Hematopoietic multipotent progenitor cell treated with erythropoietin and hydrocortisone succinate and interleukin-3 and kit ligand, for 17 days (in vitro differentiated cells): Measurements from ENCODE around the gene CNTN4.

Source experiments
- DNase-seq: peaks from one replicate; pipeline ENCODE4 v3.0.0-alpha.2; 2015; ENCODE audit warnings: low spot score

CNTN4 gene

DNA sequence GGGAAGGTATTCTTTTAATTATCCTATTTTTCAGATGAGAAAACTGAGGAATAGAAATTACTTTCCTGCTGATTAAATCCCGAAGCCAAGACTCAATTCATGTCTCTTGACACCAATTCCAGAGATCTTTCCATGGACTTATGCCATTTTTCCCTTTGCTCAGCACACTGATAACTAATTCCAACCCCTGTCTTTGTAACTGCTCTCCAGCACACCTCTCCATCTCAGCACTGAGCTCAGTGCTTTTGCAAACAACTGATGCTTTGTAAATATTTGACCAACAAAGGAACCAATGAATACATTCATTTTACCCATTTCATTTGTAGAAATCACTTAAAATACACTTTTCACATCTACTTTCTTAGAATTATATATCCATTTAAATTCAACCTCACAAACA, 762.5 kb downstream of the CNTN4 start:
- no peak for DNase-seq

DNA sequence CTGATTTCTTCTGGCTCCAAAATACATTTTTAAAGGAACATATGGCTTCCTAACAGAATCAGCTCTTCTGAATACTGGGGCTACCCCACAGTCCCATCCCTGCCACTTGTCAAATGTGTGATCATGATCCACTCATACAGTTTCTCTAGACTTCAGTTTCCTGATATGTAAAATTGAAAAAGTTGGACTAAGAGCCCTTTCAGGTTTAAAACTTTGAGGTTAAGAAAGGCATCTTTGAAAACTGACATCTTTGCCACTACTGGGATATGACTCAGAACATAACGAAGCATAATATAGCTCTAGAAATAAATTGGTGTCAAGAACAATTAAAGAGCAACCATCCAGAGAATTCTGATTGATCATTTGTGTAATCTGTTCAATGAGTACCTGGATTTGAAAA, 763.3 kb downstream of the CNTN4 start:
- no peak for DNase-seq

DNA sequence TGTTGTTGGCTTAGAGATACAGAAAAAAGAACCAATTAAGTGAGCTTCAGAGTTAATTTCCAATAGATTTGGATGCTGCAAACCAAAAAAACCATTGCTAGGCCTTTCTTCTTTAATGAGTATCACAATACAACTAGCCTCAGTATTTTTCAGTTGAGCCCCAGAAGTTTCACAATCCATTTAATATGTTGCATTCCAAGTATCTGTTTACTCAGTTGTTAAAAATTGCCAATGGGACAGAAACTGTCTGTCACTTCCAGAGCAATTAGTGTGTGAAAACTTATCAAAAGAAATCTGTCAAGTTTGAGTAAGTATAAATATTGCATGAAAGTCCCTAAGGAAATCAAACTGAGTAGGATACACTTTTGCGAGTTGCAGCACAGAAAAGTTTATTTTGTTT, 763.7 kb downstream of the CNTN4 start:
- DNase-seq = no peak

DNA sequence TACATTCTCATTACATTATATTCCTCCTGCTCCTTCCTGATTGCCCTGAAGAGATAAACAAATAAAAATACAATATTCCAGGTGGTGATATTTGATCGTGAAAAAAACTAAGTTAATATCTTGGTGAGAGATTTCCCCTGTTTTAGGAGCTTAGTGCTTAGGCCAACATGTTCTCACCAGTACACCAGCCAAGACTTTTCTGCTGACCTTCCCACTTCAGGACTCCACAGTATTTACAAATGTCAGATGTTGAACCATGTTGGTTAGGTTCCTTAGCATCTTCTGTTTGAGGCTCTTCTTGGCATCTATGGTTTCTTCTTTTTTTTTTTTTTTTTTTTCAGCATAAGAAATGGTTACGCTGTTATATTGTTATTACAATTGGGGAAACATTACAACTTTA, 764.5 kb downstream of the CNTN4 start:
- no peak for DNase-seq

DNA sequence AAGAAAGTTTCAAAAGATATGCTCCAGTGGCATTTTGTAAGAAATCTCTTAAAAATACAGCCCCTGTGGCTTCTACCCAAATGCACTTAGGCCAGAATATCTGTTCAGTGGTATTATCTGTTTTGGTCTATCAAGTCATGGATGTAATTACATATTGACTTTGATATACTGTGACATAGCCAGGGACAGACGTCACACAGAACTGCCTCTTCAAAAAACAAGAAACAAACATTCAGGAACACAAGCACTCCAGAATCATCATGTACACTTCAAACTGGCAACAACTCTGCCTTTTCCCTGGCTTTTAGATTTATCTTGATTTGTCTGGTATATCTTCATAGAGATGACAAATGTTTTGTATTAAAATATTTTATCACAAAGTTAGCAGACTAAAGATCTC, 771.2 kb downstream of the CNTN4 start:
- DNase-seq = no peak

DNA sequence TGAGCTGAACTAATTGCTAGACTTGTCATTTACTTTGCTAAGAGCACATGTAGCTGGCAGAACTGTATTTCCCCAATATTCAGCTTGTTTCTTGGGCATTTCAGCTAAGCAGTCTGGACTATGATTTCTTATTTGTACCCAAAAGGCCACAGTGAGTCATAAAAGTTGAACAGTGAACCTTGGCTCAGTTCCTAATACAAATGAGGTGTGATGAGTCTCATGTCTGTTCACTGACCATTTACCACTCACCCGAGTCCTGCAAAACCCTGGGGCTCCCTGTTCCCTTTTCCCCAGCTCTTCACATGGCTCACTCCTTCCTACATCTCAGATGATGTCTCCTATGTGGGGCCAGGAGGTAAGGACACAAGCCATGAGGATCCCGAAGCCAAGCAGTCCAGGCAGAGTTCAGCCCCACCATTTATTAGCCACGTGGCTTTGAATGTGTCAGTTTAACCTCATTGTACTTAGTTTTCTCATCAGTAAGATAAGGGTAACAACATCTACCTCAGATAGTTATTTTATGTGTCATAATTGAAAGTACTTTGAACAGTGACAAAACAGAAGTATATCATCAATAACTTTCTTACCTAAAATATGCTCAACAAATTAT, 772.2 kb downstream of the CNTN4 start:
- no peak for DNase-seq

DNA sequence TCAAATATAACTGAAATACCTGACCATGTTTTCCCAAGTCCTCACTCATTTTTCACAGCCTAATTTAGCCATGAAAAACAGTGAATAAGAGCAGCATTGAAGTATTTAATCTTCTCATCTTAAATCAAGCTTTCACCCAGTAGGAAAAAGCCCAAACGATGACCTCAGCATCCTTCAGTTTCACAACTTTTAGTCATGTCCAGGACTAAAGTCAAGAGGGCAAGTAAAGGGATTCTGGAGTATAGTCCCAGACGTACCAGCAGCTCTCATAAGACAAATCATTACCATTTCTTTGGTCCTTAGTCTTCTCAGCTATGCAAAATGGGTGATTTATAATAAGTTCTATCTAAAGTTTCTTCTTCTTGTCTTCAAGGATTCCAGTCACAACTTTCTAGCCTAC, 774.2 kb downstream of the CNTN4 start:
- DNase-seq = no peak

DNA sequence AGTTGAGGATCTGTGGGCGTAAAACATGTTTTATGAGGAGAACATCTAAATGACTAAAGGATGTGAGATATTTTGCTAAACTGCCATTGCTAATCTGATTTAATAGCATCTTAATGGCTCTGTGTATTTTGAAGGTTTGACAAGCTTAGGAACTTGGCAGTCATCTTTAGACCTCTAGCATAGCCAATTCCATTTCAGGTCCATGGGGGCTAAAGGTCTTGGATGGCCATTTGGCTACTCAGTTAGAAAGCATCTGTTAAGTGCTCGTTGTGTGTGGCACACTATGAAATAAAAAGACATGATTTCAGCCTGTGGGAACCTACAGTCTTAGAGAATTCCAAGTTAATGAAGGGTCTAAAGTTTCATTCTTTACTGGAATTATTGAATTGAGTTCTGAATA, 775.3 kb downstream of the CNTN4 start:
- no peak for DNase-seq

DNA sequence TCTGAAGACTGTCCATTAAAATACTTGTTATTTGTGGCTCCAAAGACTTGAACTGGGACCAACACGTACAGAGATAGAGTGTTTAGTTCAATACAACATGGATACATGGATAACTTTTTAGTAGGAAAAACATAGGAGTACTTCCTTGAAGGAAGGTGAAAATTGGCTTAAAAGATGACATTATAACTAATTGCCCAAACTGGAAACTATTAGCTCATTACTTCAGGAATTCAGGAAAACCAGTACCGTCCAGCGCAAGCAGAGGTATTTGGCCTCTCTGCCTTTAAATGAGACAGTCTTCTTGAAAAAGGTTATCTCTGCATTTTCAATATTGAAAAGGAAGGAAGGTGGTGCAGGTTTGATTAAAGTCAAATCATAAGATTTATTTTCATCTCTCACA, 777.0 kb downstream of the CNTN4 start:
- DNase-seq = no peak

DNA sequence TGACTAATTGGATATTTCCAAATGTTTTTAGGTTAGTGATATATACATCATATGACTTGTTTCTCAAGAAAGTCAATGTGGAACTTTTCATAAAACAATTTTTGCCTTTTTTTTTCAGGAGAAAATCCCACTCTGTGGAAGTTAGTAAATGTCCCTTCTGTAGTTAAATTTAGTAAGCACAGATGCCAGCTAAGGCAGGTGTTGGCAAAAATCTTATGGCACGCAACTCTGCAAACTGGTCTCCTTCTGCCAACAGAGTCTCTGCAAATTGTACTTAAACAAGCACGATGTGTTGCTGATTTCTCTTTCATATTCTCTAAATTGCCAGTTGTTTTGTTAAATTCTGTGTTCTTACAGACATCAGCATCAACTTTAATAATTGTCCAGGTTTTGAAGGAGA, 777.7 kb downstream of the CNTN4 start:
- DNase-seq = no peak

DNA sequence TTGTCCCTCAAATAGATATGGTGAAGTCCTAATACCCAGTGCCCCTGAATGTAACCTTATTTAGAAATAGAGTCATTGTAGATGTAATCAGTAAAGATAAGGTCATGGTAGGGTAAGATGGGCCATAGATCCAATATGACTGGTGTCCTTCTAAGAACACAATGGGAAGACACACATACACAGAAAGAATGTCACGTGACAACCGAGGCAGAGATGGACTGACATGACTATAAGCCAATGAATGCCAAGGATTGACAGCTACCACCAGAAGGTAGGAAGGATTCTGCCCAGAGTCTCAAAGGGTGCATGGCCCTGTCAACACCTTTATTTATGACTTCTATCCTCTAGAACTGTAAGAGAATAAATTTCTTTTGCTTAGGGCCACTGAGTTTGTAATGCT, 780.4 kb downstream of the CNTN4 start:
- no peak for DNase-seq

DNA sequence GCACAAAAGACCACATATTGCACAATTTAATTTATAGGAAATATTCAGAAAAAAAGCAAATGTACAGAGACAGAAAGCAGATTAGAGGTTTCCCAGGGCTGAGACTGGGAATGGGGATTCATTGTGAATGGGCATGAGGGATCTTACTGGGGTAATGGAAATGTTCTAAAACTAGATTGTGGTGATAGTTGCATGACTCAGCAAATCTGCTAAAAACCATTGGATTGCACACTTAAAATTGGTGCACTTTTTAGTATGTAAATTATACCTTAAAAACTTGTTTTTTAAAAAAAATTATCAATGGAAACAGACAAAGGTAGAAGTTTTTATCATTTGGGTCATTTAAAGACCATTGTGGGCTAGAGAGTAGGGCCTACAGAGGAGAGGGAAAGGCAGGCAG, 780.9 kb downstream of the CNTN4 start:
- DNase-seq = no peak

DNA sequence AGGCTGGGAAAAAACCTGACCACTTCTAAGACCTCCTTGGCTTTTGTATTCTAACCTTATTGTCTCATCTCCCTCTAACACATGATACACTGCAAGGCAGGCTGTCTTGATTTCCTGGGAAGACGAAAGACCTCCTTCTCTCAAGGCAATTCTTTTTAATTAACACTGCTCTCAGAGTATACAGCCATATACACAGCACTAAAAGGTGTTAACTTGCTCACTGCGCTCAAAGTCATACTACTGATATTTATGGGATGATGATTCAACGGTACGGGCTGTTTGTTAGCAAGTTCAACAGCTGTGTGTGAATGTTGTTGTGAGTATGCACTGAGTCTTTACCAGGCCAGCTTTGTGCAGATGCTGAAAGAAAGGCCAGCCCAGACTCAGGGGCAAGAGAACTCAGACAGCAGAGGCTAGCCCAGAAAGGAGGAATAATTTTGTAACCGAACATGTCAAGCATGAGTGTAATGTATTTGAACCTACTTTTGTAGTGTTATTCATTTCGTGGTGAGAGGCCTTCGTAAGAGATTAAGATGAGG, 781.6 kb downstream of the CNTN4 start:
- DNase-seq = no peak

DNA sequence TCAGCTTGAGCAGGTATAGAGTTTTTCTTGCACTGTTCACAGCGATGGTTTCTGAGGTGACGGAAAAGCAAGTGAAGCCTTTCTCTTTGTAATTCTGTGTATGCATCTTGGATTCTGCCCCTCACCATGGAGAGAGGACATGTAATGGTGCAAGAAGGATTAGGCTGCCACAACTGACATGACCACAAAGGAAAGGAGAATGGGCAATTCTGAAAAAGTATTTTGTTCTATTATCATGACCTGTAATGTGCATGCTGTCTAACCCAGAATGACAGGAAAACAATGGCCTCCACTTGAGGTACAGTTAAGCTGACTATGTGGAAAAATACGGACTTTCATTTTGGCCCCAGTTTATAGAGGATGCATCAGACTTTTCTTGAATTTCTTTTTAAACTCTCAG, 784.6 kb downstream of the CNTN4 start:
- no peak for DNase-seq

DNA sequence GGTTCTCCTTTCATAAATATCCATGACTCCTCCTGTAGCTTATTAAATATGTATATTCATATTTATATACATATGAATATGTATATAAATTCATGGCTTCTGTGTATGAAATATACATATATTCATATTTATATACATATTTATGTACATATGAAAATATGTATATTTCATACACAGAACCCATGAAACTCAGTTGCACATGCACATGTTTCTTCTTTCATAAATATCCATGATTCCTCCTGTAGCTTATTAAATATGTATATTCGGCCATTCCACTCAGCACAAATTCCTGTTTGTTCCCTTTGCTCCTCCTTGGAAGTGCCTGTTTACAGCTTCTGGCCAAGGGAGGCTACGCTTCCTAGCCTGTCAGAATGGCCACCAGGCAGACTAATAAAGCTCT, 789.9 kb downstream of the CNTN4 start:
- no peak for DNase-seq

DNA sequence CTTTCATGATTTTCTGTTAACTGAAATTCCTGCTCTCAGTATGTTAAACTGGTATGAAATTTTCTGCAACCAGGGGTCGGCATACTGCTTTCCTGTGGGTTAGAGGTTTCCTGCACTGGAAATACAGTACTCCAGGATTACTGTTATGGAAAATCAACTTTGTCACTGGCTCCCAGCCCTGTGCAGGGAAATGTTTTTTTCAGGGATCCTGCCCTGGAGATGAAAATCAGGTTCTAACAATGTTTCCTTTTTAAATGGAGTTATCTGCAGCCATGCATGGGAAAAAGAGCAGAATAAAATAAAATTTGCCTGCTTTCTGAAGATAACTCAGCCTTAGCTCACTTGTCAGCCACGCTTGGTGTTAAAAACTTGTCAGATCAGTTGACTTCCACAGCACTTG, 791.1 kb downstream of the CNTN4 start:
- no peak for DNase-seq

DNA sequence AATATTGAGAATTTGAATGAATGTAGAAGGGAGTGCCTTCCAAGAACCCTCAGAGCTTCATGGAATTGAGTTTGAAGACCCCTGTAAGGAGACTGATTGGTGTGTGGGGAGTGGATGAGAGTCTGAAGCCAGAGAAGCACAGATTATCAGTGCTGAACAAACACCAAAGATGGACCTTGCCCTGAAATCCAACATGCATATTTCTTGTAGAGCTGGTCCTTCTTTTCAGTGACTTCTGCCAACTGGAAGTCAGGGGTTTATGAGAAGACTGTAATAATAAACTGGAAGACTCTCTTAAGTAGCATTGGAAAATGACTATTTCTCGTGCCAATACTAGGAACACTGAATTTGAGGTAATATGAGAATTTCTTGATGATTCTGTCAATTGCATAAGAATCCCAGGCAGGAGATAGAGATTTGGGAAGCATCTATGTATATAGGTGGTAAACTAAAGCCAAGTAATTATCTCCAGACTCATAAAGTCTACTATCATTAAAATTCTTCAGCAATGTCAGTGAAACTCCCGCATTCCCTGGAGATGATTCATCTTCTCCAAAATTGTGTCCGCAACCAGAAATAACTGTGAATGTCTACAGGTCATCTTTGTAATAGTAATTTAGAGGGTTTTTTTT, 797.8 kb downstream of the CNTN4 start:
- no peak for DNase-seq

DNA sequence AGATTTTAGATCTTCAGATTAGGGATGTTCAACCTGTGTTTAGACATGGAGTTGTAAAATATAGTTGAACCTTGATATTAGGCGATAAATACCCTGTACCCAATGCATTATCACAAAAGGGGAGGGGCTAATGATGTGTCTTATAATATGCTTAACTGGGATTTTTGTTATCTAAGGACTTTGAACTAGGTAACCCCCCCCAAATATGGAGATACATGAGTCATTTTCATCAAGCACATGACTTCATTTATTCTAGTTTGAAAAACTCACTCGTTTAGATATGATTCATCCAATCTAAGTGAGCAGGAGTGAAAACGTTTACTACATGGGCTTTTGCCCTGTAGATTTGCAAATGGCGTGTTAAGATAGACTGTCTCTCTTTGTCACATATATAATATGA, 799.2 kb downstream of the CNTN4 start:
- DNase-seq = no peak

DNA sequence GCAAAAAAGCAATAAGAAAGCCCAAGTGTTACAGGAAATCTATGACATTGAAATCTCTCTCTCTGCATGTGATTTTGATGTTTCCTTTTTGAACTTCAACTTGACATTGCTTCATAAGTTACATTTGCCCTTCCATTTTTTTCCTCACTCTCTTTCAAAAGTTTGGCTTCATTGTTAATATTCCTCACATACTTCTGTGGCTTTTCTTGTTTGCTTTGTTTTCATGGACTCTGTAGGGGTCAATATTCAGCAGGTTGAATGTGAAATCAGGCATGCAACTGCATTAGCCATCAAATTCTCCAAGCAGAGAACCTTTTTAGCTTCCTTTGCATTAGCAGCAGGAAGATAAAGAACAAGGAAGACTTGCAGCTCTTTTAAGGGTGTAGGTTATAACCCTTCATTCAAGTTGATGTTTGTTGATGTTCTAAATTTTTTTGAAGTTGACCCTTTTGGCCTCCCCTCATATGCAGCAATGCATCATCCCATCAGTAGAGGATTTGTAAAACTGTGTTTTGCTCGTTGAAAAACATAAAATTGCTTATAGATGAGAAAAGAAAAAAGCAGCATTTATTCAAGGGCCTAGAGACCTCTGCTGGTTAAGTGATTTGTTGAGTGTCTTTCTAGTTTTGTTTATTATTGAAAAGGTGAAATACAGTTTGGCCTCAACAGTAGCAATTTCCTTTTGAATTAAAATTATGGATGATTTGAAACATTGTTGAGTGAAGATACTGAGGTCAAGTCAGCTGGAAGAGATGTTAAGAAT, 800.1 kb downstream of the CNTN4 start:
- DNase-seq = no peak

DNA sequence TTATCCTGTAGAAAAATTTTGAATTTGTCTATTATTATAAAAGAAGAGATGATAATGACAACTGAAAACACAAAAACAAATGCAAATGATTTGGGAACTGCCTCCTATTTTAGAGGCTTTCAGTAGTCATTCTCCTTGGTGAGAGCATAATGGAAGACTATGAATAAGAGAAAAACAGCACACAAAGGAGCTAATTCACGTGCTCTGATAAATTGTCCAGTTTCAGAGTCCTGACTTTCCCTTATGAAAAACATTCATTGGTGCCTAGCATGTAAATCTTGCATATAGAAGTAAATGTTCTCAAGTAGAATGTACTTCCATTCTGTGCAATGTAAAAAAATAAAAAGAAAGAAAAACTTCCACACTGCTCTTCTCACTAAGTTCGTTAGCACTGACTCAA, 805.4 kb downstream of the CNTN4 start:
- DNase-seq = no peak

DNA sequence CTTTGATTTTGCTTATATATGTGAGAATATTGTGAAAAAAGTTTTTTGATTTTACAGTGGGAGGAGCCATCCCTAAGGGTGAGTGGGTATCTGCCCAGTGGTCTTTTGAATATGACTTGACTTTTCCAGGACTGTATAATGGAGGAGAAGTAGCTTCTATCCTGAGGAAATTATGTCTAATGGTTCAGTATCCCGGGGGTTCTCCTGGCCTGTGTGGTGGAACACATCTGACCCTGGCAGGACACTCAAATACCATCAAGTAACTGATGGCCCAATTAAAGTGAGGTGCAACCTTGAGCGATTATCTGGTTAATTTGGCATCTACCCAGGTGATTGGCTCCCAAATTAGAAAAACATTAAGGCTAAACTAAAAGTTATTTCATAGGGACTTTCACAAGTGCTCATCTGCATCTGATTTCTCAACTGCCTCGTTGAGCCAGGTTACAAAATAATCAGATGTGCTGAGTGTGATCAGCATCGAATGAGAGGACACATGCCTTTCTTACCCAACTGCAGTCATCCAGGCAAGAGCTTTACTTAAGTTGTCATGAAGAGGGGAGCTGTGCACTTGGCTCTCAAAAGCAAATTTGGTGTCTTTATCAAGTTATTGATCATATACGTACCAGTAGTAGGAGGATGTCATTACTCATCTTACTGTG, 810.2 kb downstream of the CNTN4 start:
- DNase-seq = no peak

DNA sequence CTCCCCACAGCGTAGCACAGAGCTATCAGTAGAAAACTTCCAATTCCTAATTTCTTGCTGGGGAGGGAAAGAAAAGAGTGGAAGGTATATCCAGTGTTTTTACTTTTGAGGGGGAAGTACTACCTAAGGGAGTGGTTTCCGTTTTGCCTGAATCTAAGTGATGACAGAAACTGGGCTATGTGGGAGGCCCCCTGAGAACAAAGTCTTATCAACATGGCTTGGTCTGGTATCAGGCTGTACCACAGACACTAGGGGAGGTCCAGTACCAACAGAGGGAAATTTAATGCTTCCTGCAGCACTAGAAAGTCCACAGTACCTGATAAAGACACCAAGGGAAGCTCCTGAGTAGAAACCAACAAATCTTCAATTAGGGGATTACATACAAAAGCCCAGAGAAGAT, 812.3 kb downstream of the CNTN4 start:
- no peak for DNase-seq

DNA sequence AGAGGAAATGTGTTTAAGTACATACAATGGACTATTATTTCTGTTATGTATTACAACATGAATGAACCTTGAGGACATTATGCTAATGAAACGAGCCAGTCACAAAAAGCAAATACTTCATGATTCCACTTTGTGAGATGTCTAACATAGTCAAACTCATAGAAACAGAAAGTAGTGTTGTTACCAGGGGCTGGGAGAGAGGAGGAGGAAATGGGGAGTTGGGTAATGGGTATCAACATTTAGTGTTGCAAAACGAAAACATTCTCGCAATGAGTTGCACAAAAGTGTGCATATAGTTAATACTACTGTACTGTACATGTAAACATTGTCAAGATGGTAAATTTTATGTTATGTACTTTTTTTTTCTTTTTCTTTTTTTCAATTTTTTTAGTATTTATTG, 817.2 kb downstream of the CNTN4 start:
- no peak for DNase-seq
